HL-60 (cell line): ENCODE measurements around the gene SUSD4.

Experiments
- TF ChIP-seq, protein P1 (sequence below): IDR thresholded peaks from one replicate; pipeline ENCODE4 v1.5.1; 2011; ENCODE audit warnings: low read length, control low read depth, inconsistent platforms; ENCODE audit not compliant: insufficient read depth
- TF ChIP-seq, protein P2 (sequence below): IDR thresholded peaks from 2 replicates; pipeline ENCODE4 v1.6.1; 2012; ENCODE audit warnings: low read depth; ENCODE audit not compliant: insufficient replicate concordance

DNA sequence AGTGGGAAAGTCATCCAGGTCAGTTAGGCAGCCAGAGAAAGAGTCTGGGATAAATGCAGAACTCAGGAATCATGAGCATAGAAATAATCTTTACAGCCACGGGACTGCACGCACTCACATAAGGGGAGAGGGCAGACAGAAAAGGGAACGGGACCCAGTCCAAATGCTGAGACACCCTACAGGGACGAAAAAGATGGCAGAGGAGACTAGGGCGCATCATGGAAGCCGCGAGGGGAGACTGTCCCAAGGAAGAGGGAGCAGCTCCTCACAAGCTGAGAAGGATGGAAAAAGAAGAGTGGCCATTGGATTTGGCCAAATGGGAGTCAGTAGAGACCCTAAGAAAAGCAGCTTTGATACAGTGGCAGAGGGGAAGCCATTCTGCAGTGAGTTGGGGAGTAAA is 118.0 kb downstream of the SUSD4 start:
- TF ChIP-seq, protein P1, sequence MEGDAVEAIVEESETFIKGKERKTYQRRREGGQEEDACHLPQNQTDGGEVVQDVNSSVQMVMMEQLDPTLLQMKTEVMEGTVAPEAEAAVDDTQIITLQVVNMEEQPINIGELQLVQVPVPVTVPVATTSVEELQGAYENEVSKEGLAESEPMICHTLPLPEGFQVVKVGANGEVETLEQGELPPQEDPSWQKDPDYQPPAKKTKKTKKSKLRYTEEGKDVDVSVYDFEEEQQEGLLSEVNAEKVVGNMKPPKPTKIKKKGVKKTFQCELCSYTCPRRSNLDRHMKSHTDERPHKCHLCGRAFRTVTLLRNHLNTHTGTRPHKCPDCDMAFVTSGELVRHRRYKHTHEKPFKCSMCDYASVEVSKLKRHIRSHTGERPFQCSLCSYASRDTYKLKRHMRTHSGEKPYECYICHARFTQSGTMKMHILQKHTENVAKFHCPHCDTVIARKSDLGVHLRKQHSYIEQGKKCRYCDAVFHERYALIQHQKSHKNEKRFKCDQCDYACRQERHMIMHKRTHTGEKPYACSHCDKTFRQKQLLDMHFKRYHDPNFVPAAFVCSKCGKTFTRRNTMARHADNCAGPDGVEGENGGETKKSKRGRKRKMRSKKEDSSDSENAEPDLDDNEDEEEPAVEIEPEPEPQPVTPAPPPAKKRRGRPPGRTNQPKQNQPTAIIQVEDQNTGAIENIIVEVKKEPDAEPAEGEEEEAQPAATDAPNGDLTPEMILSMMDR = no peak
- TF ChIP-seq, protein P2, sequence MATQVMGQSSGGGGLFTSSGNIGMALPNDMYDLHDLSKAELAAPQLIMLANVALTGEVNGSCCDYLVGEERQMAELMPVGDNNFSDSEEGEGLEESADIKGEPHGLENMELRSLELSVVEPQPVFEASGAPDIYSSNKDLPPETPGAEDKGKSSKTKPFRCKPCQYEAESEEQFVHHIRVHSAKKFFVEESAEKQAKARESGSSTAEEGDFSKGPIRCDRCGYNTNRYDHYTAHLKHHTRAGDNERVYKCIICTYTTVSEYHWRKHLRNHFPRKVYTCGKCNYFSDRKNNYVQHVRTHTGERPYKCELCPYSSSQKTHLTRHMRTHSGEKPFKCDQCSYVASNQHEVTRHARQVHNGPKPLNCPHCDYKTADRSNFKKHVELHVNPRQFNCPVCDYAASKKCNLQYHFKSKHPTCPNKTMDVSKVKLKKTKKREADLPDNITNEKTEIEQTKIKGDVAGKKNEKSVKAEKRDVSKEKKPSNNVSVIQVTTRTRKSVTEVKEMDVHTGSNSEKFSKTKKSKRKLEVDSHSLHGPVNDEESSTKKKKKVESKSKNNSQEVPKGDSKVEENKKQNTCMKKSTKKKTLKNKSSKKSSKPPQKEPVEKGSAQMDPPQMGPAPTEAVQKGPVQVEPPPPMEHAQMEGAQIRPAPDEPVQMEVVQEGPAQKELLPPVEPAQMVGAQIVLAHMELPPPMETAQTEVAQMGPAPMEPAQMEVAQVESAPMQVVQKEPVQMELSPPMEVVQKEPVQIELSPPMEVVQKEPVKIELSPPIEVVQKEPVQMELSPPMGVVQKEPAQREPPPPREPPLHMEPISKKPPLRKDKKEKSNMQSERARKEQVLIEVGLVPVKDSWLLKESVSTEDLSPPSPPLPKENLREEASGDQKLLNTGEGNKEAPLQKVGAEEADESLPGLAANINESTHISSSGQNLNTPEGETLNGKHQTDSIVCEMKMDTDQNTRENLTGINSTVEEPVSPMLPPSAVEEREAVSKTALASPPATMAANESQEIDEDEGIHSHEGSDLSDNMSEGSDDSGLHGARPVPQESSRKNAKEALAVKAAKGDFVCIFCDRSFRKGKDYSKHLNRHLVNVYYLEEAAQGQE = no peak
